Erythroblast (primary cell): ENCODE measurements around the gene PITX3.

Experiments
- GATA1 ChIP-seq: IDR thresholded peaks from 2 replicates; pipeline ENCODE4 v1.6.1; 2011; ENCODE audit warnings: low read depth, mild to moderate bottlenecking, control low read depth, low read length, moderate library complexity
- POLR2A ChIP-seq: IDR thresholded peaks from 2 replicates; pipeline ENCODE4 v1.6.1; 2011; ENCODE audit warnings: mild to moderate bottlenecking, low read length

- TF ChIP-seq POLR2A, result no peak
- TF ChIP-seq GATA1, result no peak
Observed at GRCh38 chr10:102222797-102223196, 18.5 kb downstream of the PITX3 start.
